Measurements from ENCODE around the gene ATP23. TPM values are rescaled to one million over a fixed set of nuclear protein-coding genes. Genes with fewer than 3 reads are reported as not detected.

The ATP23 gene
- polyA plus RNA-seq, 2 of the 4 experiments (the other 2 are of a cell fraction) = 7.5 to 13.4 TPM

DNA sequence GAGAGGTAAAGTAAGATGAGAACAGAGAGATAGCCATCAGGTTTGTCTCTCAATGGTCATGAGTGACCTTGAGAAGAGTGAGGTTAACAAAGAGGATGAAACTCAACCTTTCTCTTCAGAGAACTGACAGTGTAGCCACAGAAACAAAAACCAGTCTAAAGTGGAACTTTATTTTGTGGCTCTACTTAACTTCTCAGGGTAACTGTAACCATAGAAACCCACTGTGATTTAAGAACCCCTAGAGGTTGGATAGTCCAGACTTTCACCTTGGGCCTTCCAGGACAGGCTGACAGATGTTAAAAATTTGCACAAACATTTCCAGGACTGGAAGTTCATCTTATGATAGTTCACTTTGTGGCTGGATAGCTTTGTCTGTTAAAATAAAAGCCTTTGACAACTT lies 48.5 kb downstream of the ATP23 start:
- DNase-seq (ENCODE audit: low read depth in 1 of 2, low spot score in 1 of 2) = no peak
- Histone ChIP-seq H3K4me1 (no peaks in the 10 kb centered on the region), H3K9me3 (peaks cover 2% of the 10 kb centered on the region; the same call in 2 of the 3 replicates), H3K4me2 (no peak overlapping the region), H3K4me3 (no peak overlapping the region), H3K27ac (no peak overlapping the region)
- no peak for TF ChIP-seq REST (IDR thresholded peaks at IDR 0.05)
- TF ChIP-seq FOSL2 (IDR thresholded peaks at IDR 0.05) = no peak
- TF ChIP-seq FOSL2 (CRISPR knock-in tag; IDR thresholded peaks at IDR 0.05) = no peak
- TF ChIP-seq, protein P1, sequence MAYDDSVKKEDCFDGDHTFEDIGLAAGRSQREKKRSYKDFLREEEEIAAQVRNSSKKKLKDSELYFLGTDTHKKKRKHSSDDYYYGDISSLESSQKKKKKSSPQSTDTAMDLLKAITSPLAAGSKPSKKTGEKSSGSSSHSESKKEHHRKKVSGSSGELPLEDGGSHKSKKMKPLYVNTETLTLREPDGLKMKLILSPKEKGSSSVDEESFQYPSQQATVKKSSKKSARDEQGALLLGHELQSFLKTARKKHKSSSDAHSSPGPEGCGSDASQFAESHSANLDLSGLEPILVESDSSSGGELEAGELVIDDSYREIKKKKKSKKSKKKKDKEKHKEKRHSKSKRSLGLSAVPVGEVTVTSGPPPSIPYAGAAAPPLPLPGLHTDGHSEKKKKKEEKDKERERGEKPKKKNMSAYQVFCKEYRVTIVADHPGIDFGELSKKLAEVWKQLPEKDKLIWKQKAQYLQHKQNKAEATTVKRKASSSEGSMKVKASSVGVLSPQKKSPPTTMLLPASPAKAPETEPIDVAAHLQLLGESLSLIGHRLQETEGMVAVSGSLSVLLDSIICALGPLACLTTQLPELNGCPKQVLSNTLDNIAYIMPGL (CRISPR knock-in tag; IDR thresholded peaks at IDR 0.05; ENCODE audit: borderline replicate concordance) = no peak
- TF ChIP-seq HOXA7 (CRISPR knock-in tag; IDR thresholded peaks at IDR 0.05) = no peak
- TF ChIP-seq RARB (CRISPR knock-in tag; IDR thresholded peaks at IDR 0.05) = no peak
- TF ChIP-seq USF2 (IDR thresholded peaks at IDR 0.05) = no peak
- TF ChIP-seq SMC3 (IDR thresholded peaks at IDR 0.05) = no peak
- no peak for TF ChIP-seq ZC3H11A (IDR thresholded peaks at IDR 0.05)
- no peak for TF ChIP-seq ZSCAN20 (CRISPR knock-in tag; IDR thresholded peaks at IDR 0.05)
- CTCF ChIA-PET = interaction anchor here (1.3 kb wide), 3 partner anchors 12 to 1818 kb away, joined by 3 read pairs; no protein-coding TSS in a partner anchor
- ATAC-seq = no peak
- FAIRE-seq = no peak
- POLR2A ChIA-PET = no interaction called here

DNA sequence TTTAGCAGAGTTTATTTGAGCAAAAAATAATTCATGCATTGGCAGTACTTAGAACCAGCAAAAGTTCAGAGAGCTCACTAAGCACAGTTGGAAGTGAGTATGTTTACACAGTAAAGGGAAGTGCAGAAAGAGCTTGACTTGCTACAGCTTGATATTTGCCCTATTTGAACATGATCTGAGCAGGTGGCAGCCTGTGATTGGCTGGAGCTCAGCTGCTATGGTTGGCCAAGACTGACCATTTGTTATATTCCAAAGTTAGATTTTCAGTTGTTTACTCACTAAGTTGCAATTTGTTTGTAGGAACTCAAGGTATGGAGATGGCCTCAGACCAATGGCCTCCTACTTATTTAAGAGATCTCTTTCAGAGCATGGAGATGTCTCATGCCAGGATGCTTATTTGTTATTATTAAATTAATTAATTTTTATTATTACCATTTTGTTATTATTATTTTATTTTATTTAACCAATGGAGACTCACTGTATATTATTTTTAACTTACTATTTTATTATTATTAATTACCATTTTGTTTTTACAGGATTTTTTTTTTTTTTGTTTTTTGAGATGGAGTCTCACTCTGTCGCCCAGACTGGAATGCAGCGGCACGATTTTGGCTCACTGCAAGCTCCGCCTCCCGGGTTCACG lies 49.0 kb downstream of the ATP23 start:
- CTCF ChIA-PET = interaction anchor here (1.3 kb wide), 2 partner anchors 13 to 1817 kb away, joined by 3 read pairs; no protein-coding TSS in a partner anchor
- no peak for TF ChIP-seq POLR2A (IDR thresholded peaks at IDR 0.05; ENCODE audit: low read length)
- no peaks in the 10 kb centered on the region for H3K4me1 ChIP-seq
- 77% methylated on average over 6 of the region's 6 CpGs for WGBS (ENCODE audit: missing lambda C conversion rate)
- POLR2A ChIA-PET = no interaction called here
- FAIRE-seq = no peak
- H3K9me3 ChIP-seq = peaks cover 4% of the 10 kb centered on the region; the same call in 2 of the 3 replicates
- DNase-seq (ENCODE audit: low read depth in 1 of 2, low spot score in 1 of 2) = no peak
- ATAC-seq = no peak
- H3K4me3 ChIP-seq = no peak overlapping the region
- no peak overlapping the region for H3K27ac ChIP-seq
- no peak overlapping the region for H3K4me2 ChIP-seq

DNA sequence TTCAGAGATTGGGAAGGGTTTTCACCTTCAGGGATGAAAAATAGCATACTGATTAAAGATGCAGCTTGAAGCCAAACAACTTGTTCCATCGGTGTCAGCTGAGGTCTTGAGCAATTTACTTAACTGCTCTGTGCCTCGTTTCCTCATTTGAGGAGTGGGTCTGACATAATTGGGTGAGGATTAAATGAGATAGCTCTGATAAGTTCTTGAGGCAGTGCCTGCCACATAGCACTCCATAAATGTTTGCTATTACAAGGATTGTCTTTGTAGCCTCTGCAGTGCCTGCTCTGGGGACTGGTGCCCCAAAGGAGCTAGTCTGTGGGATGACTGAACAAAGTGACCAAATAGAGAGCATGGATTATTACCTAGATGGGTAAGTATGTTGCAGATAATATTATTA lies 50.6 kb downstream of the ATP23 start:
- Histone ChIP-seq H3K9me3 (peaks cover 19% of the 10 kb centered on the region), H3K4me1 (no peaks in the 10 kb centered on the region), H3K4me2 (no peak overlapping the region), H3K27ac (no peak overlapping the region), H3K4me3 (no peak overlapping the region)
- ChIA-PET CTCF (interaction anchor here (1.3 to 3.8 kb wide), 2 partner anchors 9 to 307 kb away, joined by 3 to 21 read pairs; no protein-coding TSS in a partner anchor), POLR2A (no interaction called here)
- FAIRE-seq (no peak), ATAC-seq (no peak), DNase-seq (ENCODE audit: low read depth in 1 of 2, low spot score in 1 of 2) (no peak)
- WGBS (ENCODE audit: missing lambda C conversion rate) = 35% methylated on average over 2 of the region's 2 CpGs
- no peak for TF ChIP-seq KDM5A (IDR thresholded peaks at IDR 0.05)
- TF ChIP-seq POLR2AphosphoS2 (conservative IDR thresholded peaks at IDR 0.05; ENCODE audit: low read length) = no peak
- no peak for TF ChIP-seq ESRRA (IDR thresholded peaks at IDR 0.05; ENCODE audit: borderline replicate concordance, low read length)
- TF ChIP-seq EHMT2 (IDR thresholded peaks at IDR 0.05; ENCODE audit: low read depth) = no peak
- TF ChIP-seq, protein P2, sequence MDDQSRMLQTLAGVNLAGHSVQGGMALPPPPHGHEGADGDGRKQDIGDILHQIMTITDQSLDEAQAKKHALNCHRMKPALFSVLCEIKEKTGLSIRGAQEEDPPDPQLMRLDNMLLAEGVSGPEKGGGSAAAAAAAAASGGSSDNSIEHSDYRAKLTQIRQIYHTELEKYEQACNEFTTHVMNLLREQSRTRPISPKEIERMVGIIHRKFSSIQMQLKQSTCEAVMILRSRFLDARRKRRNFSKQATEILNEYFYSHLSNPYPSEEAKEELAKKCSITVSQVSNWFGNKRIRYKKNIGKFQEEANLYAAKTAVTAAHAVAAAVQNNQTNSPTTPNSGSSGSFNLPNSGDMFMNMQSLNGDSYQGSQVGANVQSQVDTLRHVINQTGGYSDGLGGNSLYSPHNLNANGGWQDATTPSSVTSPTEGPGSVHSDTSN (IDR thresholded peaks at IDR 0.05) = no peak
- TF ChIP-seq HES2 (IDR thresholded peaks at IDR 0.05) = no peak
- no peak for TF ChIP-seq MAFK (IDR thresholded peaks at IDR 0.05; ENCODE audit: partially characterized antibody)
- TF ChIP-seq FOSL2 (IDR thresholded peaks at IDR 0.05) = no peak
- no peak for TF ChIP-seq FOSL2 (CRISPR knock-in tag; IDR thresholded peaks at IDR 0.05)
- TF ChIP-seq JUN (IDR thresholded peaks at IDR 0.05) = no peak
- TF ChIP-seq HOXB5 (CRISPR knock-in tag; IDR thresholded peaks at IDR 0.05) = no peak
- TF ChIP-seq HOXA7 (CRISPR knock-in tag; IDR thresholded peaks at IDR 0.05) = no peak
- no peak for TF ChIP-seq HDAC2 (IDR thresholded peaks at IDR 0.05)
- no peak for TF ChIP-seq EHF (CRISPR knock-in tag; IDR thresholded peaks at IDR 0.05)
- TF ChIP-seq HEYL (CRISPR knock-in tag; IDR thresholded peaks at IDR 0.05) = no peak
- no peak for TF ChIP-seq FOSB (CRISPR knock-in tag; IDR thresholded peaks at IDR 0.05)
- no peak for TF ChIP-seq ATOH8 (CRISPR knock-in tag; IDR thresholded peaks at IDR 0.05; ENCODE audit: low read depth)
- no peak for TF ChIP-seq ZNF302 (CRISPR knock-in tag; IDR thresholded peaks at IDR 0.05)
- no peak for TF ChIP-seq MAZ (IDR thresholded peaks at IDR 0.05; ENCODE audit: borderline replicate concordance, low read depth, low read length)

All from A549 (cell line).